RWPE1 (cell line): ENCODE measurements around the gene DMRTA1.
A peak's percentile ranks its signal among the peaks of the same experiment; 100 is the strongest.
"Not testable (repeated sequence)": the region's sequence is repeated elsewhere in the genome, so short reads cannot be mapped to it uniquely, and the experiment has no call there.

Source experiments
- CTCF ChIA-PET: fragments of 350-600 bp; sonication (Branson Sonifier 250); formaldehyde crosslinking; extraction: SDS; loops from one replicate; lab custom pipeline; 2021; lab: Yijun Ruan, JAX
- POLR2A ChIA-PET: fragments of 400-600 bp; formaldehyde crosslinking; extraction: SDS; loops from one replicate; lab custom pipeline; 2020; ENCODE audit warnings: antibody characterized with exemption; ENCODE audit not compliant: low non-redundant PET; lab: Yijun Ruan, JAX
- DNase-seq: peaks from one replicate; pipeline ENCODE4 v3.0.0; 2012; ENCODE audit warnings: low spot score
- H3K27ac ChIP-seq: fragments of 450-650 bp; 2 replicates; pipeline ENCODE4 v1.5.1; 2017
- CTCF ChIP-seq: fragments of 450-650 bp; conservative IDR thresholded peaks from 2 replicates; pipeline ENCODE4 v1.5.1; 2017; ENCODE audit warnings: low read depth, mild to moderate bottlenecking

DMRTA1 gene

GRCh38 chr9:22455181-22455580, 8.6 kb downstream of the DMRTA1 start:
- DNase-seq = no peak
- H3K27ac ChIP-seq = no peak overlapping the region
- POLR2A ChIA-PET = no interaction called here
- no peak for TF ChIP-seq CTCF
- CTCF ChIA-PET = interaction anchor here (0.6 to 2.3 kb wide), 4 partner anchors 15 to 211 kb away, joined by 3 to 6 read pairs (median 4); no protein-coding TSS in a partner anchor

- CTCF ChIA-PET = interaction anchor here (0.6 to 2.3 kb wide), 2 partner anchors 36 to 213 kb away, joined by 3 to 6 read pairs; no protein-coding TSS in a partner anchor
- TF ChIP-seq CTCF = no peak
- POLR2A ChIA-PET = no interaction called here
- no peak overlapping the region for H3K27ac ChIP-seq
- DNase-seq = no peak
These were observed 10.8 kb downstream of the DMRTA1 start for GRCh38 chr9:22457448-22457847.

- POLR2A ChIA-PET = no interaction called here
- TF ChIP-seq CTCF = no peak
- H3K27ac ChIP-seq = no peak overlapping the region
- CTCF ChIA-PET = interaction anchor here (0.7 kb wide), 1 partner anchor 11 kb away, joined by 4 read pairs; no protein-coding TSS in a partner anchor
- DNase-seq = peak; percentile 13
These were observed 16.6 kb downstream of the DMRTA1 start for GRCh38 chr9:22463205-22463604.

- DNase-seq = peak; percentile 50
- H3K27ac ChIP-seq = no peak overlapping the region
- CTCF ChIA-PET = interaction anchor here (0.5 to 1.7 kb wide), 12 partner anchors 10 to 1093 kb away, joined by 3 to 6 read pairs (median 4); no protein-coding TSS in a partner anchor
- POLR2A ChIA-PET = no interaction called here
- TF ChIP-seq CTCF = peak; percentile 90
These were observed 23.4 kb downstream of the DMRTA1 start for GRCh38 chr9:22469928-22470544.

- no peak for DNase-seq
- TF ChIP-seq CTCF = no peak
- H3K27ac ChIP-seq = no peak overlapping the region
- ChIA-PET CTCF (no interaction called here), POLR2A (no interaction called here)
These were observed 34.9 kb downstream of the DMRTA1 start for GRCh38 chr9:22481566-22481965.

GRCh38 chr9:22483528-22484070, 37.0 kb downstream of the DMRTA1 start:
- DNase-seq = no peak
- ChIA-PET POLR2A (no interaction called here), CTCF (no interaction called here)
- TF ChIP-seq CTCF = no peak
- H3K27ac ChIP-seq = no peak overlapping the region

GRCh38 chr9:22496197-22496596, 49.6 kb downstream of the DMRTA1 start:
- POLR2A ChIA-PET, H3K27ac ChIP-seq, CTCF ChIA-PET, DNase-seq: not testable (repeated sequence)
